Measurements from ENCODE around the gene OR52M1.
"Not testable (repeated sequence)": the region's sequence is repeated elsewhere in the genome, so short reads cannot be mapped to it uniquely, and the experiment has no call there.

Gene OR52M1

GRCh38 chr11:4544891-4545290 lies at the start of gene OR52M1:
OR52M1 (plus strand) TSS chr11:4545191; CDS start chr11:4545191, 0 bp downstream.
- no peak for DNase-seq (ENCODE audit: low read depth)

DNA sequence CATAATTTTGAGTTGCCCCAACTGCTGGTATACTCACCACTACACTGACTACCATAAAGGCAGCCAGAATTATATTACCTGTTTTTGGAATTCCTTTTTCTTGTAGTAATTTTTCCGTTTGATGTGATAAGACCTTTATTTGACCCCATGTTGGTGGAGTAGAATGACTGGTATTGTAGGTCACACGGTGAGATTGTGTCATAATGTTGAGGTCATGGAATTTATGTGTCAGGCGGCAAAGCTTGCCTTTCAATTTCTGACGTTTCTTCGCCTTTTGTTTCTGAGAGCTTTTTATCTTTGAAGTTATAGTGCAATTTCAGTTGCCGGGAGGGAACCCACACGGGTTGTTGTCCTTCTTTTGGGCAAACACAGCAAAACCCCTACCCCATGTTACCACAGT lies 49.5 kb upstream of the OR52M1 start:
- DNase-seq (ENCODE audit: low read depth), result no peak

DNA sequence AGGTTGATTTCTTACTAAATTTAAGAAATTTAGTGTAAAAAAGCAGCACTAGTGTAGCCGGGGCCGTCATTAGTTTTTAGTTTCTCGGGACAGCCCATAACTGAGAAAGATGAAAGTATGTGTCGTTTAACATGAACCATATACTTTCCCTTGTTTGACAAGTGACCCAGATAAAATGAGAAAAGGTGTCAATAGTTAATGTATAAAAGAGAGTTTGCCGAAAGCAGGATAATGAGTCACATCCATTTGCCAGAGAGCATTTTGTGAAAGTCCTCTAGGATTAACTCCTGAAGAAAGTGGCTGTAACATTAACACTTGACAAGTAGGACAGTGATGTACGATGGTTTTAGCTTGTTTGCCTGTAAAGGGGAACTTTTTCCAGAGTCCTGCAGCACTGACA lies 49.0 kb upstream of the OR52M1 start:
- no peak for DNase-seq (ENCODE audit: low read depth)

- no peak for DNase-seq (ENCODE audit: low read depth)
These were observed 48.3 kb upstream of the OR52M1 start for GRCh38 chr11:4496557-4497248.

DNA sequence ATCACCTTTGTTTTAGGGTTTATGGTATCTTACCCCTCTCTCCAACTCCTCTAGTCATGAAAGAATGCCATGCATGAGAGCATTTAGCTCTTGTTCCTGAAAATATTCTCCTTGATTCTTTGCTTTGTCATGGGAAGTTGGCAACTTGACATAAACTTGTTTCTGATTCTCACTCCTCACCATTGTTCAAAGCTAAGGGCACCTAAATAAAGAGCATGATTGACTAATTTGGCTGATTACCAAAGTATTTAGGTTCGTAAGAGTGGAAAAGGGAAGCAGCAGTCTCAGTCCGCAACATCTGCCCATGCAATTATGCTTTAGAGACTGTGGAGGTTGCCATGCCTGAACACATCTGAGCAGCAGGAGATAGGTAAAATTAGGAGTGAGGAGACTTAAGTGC lies 36.1 kb upstream of the OR52M1 start:
- DNase-seq (ENCODE audit: low read depth), result no peak

DNA sequence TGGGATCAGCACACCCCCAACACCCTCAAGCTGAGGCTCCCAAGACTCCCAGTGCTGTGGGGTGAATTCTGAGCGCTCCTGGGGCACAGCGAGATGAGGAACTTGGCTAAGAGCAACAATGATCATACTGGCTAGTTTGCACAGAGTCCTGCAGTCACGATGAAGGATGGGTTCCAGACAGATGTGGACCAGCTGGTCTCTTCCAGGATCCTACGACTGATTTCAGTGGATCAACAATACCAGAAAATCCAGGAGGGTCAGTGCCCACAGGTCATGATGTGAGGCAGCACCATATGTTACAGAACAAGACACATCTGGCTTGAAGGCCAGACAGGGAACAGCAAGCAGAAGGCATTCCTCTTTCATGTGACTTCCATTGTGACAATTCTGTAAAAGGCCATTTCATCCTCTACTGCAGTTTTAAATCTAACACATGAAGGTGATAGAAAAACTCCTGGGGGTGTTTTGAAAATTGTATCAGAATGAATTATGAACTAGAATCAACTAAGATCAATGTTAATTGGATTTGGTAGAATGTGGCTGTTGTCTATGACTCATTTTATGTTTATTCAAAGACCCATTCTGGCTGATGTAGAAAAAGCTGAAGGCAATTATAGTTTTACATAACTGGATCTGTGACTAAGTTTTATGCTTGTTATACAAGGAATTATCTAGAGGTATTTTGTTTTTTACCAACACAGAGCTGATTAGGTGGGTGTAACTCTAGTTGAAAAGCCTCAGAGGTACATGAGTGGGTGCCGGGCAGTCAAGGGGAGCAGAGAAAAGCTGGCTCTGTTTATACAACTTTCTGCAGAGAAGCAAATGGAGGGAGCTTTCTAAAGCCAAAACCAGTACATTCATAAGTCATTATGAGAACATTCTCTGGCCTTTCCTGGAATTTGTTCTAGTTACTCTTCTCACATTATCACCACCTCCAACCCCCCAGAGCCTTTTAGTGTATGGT lies 33.4 kb upstream of the OR52M1 start:
- no peak for DNase-seq (ENCODE audit: low read depth)

DNA sequence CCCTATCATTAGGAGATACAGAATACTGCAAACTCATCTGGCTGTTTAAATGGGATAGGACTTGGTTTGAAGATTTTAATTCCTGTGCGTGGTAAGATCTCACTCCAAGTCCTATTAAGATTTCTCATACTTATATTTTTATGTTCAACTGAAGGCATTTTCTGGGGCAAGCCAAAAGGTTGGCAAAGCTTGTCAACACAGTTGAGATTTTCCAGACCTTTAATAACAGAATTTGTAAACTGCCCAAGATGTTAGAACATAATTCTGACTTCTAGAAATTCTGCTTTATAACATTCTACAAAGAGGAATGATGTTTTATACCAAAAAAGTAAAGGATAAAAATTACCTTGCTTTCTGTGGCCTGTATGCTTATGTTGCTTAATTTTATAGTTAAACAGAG lies 30.8 kb upstream of the OR52M1 start:
- DNase-seq (ENCODE audit: low read depth), result no peak

DNA sequence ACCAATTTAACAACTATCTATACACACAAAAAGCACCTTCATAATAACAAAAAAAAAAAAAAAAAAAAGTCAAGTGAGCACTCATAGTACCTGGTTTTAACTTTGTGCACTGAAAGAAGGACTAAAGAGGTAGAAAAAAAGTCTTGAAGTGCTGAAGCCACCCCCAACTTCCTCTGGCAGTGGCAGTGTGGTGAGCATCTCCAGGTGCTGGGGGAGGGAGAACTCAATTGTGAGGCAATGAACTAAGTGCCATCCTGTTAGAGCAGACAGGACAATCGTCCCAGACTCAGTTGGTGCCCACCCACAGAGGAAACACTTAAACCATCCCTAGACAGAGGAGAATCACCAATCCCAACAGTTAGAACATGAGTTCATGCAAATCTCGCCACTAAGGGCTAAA lies 22.7 kb upstream of the OR52M1 start:
- DNase-seq (ENCODE audit: low read depth), result no peak

DNA sequence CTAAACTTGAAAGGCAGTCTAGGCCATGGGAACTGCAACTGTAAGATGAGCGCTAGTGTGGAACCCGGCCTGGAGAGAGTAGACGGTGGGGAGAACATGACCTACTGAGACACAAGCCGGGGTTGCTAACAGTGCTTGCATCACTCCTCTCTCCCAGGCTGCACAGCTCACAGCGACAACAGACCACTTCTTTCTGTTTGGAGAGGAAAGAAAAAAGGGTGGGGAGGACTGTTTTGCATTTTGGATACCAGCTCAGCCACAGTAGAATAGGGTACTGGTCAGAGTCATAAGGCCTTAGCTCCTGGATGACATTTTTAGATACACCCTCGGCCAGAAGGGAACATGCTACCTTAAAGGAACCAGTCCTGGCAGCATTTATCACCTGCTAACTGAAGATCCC lies 22.2 kb upstream of the OR52M1 start:
- no peak for DNase-seq (ENCODE audit: low read depth)

GRCh38 chr11:4523666-4524065 lies 21.3 kb upstream of the OR52M1 start:
- DNase-seq (ENCODE audit: low read depth), result no peak

GRCh38 chr11:4527926-4528325 lies 17.1 kb upstream of the OR52M1 start:
- no peak for DNase-seq (ENCODE audit: low read depth)

DNA sequence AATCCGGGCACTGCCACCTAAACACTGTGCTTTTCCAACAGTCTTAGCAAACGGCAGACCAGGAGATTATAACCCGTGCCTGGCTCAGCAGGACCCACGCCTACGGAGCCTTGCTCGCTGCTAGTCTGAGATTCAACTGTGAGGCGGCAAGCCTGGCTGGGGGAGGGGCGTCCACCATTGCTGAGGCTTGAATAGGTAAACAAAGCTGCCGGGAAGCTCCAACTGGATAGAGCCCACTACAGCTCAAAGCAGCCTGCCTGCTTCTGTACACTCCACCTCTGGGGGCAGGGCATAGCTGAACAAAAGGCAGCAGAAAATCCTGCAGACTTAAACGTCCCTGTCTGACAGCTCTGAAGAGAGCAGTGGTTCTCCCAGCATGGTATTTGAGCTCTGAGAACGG lies 13.3 kb upstream of the OR52M1 start:
- DNase-seq (ENCODE audit: low read depth), result not testable (repeated sequence)

DNA sequence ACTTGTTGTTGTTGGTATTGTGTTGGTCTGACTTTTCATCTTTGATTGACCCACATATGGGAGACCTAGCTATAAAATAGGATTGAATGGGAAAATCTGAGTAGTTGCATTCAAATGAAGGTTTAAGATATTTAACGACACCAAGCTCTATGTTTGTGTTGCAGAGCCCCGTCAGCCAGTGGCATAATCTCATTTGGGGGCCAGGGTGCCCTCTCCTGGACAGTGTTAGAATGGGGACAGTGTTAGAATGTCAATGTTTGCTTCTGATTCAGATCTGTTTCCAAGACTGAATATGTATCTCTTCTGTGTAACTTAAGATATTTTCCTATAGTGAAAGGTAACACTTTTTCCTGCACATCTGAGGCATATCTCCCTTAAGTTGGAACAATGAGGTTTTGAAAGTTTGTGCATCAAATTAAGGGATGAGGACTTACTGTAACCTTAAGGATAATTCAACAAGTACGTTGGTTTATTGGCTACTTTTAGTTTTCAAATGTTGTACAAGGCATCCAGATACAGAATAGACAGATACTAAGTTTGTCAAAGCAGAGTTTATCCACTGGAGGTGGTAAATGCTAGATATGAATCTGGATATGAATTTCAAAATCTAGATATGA lies 5.3 kb upstream of the OR52M1 start:
- DNase-seq (ENCODE audit: low read depth), result no peak

GRCh38 chr11:4541071-4541470 lies 3.9 kb upstream of the OR52M1 start:
- DNase-seq (ENCODE audit: low read depth), result no peak

DNA sequence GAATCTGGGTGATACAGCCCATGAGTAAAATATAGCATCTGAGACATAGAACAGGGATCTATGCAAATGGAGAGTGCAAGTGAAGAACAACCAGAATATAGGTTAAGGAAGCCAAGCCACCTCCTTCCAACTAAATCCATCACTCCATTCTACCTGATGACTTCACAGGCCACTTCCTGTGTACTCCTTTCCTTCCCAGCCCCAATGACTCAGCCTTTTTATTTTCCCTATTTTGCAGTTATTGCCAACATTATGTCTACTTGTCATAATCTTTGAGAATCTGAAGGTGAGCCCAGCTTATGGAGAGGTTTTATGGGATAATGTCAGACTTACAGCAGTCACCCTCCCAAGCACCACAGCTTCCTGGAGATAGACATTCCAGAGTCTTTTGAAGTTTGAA lies 1.4 kb upstream of the OR52M1 start:
- no peak for DNase-seq (ENCODE audit: low read depth)

GRCh38 chr11:4546878-4547277 lies 1.9 kb downstream of the OR52M1 start:
- no peak for DNase-seq (ENCODE audit: low read depth)

GRCh38 chr11:4547416-4547815 lies 2.4 kb downstream of the OR52M1 start:
- DNase-seq (ENCODE audit: low read depth), result no peak

DNA sequence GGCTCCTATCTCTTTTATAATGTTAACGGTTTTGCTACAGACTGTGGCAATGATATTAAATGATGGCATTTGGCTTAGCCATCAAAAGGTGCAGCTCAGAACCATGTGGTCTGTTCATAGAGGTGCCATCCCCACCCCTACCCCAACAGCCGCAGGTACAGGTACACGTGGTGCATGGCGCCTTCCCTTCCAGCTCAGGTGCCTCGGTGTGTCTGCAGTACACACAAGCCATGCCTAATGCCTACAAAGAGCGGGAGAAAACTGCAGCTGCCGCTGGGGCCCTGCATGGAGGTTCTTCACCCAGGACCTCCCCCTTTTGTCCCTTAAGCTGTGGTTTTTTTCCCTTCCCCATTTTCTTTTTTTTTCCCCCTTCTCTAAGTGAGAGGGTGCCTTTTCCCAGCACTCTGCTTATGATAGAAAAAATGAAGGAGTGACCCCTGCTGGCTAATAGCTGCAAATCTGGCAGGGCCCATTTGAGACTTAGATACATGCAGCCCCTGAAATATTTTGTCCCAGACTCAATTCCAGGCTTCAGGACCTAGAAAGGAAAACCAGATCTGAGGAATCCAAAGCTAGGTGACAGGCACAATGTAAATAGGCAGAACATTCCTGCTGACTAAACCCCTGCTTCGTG lies 6.5 kb downstream of the OR52M1 start:
- DNase-seq (ENCODE audit: low read depth), result no peak

GRCh38 chr11:4559527-4560440 lies 14.8 kb downstream of the OR52M1 start:
- DNase-seq (ENCODE audit: low read depth), result no peak

GRCh38 chr11:4560467-4560866 lies 15.5 kb downstream of the OR52M1 start:
- no peak for DNase-seq (ENCODE audit: low read depth)

- DNase-seq (ENCODE audit: low read depth), result no peak
These were observed 20.4 kb downstream of the OR52M1 start for GRCh38 chr11:4565371-4565770.
